Measurements from ENCODE around the gene BTG3. TPM values are rescaled to one million over a fixed set of nuclear protein-coding genes. Genes with fewer than 3 reads are reported as not detected.

Gene BTG3
- total and polyA plus RNA-seq, 9 of the 15 experiments (the other 6 are each of a cell fraction or from before 2014, with no cell fraction given) = 11.7 to 43.0 (median 29.7) TPM

GRCh38 chr21:17616831-17617230, 4.1 kb upstream of the BTG3 start (continued):
- TF ChIP-seq CREB3L1 (IDR thresholded peaks at IDR 0.05; ENCODE audit: borderline replicate concordance, low read depth) = no peak

GRCh38 chr21:17613242-17613676, 558 bp upstream of the BTG3 start:
- Histone ChIP-seq H4K20me1 (replicated peaks; ENCODE audit: control insufficient read depth, insufficient read depth, low read length) (no peaks in the 10 kb centered on the region), H3K4me3 (peak overlapping the region; percentile 93), H3K9me1 (ENCODE audit: control insufficient read depth, insufficient read depth, low read length) (no peaks in the 10 kb centered on the region), H3K27ac (ENCODE audit: extremely low read depth, low read depth, low read length) (peak overlapping the region; percentile 97; the same call in 1 of the 3 replicates), H3K9ac (ENCODE audit: insufficient read depth in 1 of 2, low read depth in 2 of 2, low read length in 2 of 2) (peak overlapping the region; percentile 97 to 99; a peak in 3 of 4 replicates), H3K27me3 (ENCODE audit: control insufficient read depth in 2 of 2, insufficient read depth in 2 of 2, low read length in 2 of 2) (peaks cover 3 to 5% of the 10 kb centered on the region in 2 experiments; a peak in 2 of 5 replicates), H3K4me2 (ENCODE audit: insufficient read depth, low read length) (peak overlapping the region; percentile 63), H3K4me1 (replicated peaks in 1 of 2; ENCODE audit: control insufficient read depth in 2 of 2, insufficient read depth in 2 of 2, low read length in 2 of 2) (peaks cover 2 to 15% of the 10 kb centered on the region in 2 experiments; a peak in 3 of 5 replicates), H3K9me3 (replicated peaks; ENCODE audit: control insufficient read depth, insufficient read depth, low read depth, low read length) (no peaks in the 10 kb centered on the region), H3K36me3 (ENCODE audit: control insufficient read depth, insufficient read depth, low read length) (peaks cover 27% of the 10 kb centered on the region; the same call in 2 of the 3 replicates), H2AFZ (ENCODE audit: low read depth, low read length) (peak overlapping the region; percentile 94), H3K79me2 (ENCODE audit: control insufficient read depth, insufficient read depth, low read length) (peaks cover 44% of the 10 kb centered on the region)
- BruUV-seq (replicated peaks) = no TSS peak
- TF ChIP-seq, protein P1, sequence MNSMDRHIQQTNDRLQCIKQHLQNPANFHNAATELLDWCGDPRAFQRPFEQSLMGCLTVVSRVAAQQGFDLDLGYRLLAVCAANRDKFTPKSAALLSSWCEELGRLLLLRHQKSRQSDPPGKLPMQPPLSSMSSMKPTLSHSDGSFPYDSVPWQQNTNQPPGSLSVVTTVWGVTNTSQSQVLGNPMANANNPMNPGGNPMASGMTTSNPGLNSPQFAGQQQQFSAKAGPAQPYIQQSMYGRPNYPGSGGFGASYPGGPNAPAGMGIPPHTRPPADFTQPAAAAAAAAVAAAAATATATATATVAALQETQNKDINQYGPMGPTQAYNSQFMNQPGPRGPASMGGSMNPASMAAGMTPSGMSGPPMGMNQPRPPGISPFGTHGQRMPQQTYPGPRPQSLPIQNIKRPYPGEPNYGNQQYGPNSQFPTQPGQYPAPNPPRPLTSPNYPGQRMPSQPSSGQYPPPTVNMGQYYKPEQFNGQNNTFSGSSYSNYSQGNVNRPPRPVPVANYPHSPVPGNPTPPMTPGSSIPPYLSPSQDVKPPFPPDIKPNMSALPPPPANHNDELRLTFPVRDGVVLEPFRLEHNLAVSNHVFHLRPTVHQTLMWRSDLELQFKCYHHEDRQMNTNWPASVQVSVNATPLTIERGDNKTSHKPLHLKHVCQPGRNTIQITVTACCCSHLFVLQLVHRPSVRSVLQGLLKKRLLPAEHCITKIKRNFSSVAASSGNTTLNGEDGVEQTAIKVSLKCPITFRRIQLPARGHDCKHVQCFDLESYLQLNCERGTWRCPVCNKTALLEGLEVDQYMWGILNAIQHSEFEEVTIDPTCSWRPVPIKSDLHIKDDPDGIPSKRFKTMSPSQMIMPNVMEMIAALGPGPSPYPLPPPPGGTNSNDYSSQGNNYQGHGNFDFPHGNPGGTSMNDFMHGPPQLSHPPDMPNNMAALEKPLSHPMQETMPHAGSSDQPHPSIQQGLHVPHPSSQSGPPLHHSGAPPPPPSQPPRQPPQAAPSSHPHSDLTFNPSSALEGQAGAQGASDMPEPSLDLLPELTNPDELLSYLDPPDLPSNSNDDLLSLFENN (IDR thresholded peaks at IDR 0.05; ENCODE audit: low read depth in 2 of 2, low read length in 2 of 2) = no peak
- no peak for TF ChIP-seq ATF2 (CRISPR knock-in tag; IDR thresholded peaks at IDR 0.05)
- TF ChIP-seq, protein P2, sequence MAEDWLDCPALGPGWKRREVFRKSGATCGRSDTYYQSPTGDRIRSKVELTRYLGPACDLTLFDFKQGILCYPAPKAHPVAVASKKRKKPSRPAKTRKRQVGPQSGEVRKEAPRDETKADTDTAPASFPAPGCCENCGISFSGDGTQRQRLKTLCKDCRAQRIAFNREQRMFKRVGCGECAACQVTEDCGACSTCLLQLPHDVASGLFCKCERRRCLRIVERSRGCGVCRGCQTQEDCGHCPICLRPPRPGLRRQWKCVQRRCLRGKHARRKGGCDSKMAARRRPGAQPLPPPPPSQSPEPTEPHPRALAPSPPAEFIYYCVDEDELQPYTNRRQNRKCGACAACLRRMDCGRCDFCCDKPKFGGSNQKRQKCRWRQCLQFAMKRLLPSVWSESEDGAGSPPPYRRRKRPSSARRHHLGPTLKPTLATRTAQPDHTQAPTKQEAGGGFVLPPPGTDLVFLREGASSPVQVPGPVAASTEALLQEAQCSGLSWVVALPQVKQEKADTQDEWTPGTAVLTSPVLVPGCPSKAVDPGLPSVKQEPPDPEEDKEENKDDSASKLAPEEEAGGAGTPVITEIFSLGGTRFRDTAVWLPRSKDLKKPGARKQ (CRISPR knock-in tag; IDR thresholded peaks at IDR 0.05) = 0 out of 2 replicates have a peak, but pooled peaks have one; percentile 62
- DNase-seq (ENCODE audit: extremely low read depth in 1 of 4, low spot score in 3 of 4) (no peak), FAIRE-seq (no peak), ATAC-seq (no peak)
- in situ Hi-C loops (cut with MboI) = no loop called here
- CTCF ChIA-PET (ENCODE audit: low intra/inter-chr PET ratio) = no interaction called here
- WGBS (ENCODE audit: insufficient coverage, low coverage, missing lambda C conversion rate) = 80% methylated on average over 14 of the region's 16 CpGs
- intact Hi-C loops (cut with micrococcal nuclease) = no loop called here
- POLR2A ChIA-PET = interaction anchor here (2.4 kb wide), 1 partner anchor 10 kb away, joined by 5 read pairs; no protein-coding TSS in a partner anchor

Measured in K562 (cell line).